Measurements from ENCODE around the gene PAIP2.

PAIP2 gene

DNA sequence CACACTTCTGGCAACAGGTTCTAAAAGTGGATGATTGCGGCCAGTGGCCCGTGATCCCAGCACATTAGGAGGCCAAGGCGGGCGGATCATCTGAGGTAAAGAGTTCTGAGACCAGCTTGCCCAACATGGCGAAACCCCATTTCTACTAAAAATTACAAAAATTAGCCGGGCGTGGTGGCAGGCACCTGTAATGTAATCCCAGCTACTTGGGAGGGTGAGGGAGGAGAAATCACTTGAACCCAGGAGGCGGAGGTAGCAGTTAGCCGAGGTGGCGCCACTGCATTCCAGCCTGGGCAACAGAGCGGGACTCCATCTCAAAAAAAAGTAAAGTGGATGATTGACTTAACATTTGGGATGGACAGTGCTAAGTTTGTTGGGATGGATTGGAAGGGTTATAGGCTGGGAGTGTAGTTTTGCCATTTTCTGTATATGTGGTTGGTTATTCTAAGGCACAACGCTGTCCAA is 44.8 kb upstream of the PAIP2 start:
- TF ChIP-seq, protein P1, sequence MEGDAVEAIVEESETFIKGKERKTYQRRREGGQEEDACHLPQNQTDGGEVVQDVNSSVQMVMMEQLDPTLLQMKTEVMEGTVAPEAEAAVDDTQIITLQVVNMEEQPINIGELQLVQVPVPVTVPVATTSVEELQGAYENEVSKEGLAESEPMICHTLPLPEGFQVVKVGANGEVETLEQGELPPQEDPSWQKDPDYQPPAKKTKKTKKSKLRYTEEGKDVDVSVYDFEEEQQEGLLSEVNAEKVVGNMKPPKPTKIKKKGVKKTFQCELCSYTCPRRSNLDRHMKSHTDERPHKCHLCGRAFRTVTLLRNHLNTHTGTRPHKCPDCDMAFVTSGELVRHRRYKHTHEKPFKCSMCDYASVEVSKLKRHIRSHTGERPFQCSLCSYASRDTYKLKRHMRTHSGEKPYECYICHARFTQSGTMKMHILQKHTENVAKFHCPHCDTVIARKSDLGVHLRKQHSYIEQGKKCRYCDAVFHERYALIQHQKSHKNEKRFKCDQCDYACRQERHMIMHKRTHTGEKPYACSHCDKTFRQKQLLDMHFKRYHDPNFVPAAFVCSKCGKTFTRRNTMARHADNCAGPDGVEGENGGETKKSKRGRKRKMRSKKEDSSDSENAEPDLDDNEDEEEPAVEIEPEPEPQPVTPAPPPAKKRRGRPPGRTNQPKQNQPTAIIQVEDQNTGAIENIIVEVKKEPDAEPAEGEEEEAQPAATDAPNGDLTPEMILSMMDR (conservative IDR thresholded peaks at IDR 0.05; ENCODE audit: low read length) = no peak
- H3K4me3 ChIP-seq (ENCODE audit: low read length) = no peak overlapping the region
- no peak for DNase-seq (ENCODE audit: low read depth)

DNA sequence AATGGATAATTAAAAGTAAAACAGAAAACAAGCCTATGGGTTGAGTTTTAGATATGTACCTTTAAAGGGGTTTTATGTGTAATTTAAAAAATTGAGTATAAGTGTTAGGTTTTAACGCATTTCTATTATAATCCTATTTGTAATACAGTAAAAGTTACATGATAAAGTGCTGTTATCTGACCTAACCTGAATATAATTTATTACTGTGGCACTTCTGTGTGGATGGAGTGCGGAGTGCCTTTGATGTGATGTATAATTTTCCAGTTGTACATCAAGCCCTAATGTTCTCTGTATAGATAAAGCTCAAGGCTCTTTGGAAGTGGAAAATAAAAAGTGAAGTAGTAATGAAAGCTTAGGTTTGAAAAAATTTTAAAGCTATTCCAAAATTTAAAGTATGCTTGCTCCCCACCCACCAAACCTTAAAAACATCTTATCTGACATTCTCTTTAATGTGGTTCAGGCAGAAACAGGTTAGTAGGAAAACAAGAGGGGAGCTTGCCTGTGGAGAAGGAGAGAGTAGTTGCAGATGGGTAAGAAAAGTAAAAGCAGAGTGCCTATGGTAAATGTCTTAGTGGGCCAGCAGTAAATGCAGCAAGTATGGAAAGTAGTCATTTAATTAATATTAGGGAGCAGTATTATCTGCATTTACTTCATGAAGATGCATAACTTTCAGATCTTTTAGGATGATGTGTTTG is 44.1 kb upstream of the PAIP2 start:
- TF ChIP-seq, protein P1 (conservative IDR thresholded peaks at IDR 0.05; ENCODE audit: low read length) = no peak
- DNase-seq (ENCODE audit: low read depth) = no peak
- H3K4me3 ChIP-seq (ENCODE audit: low read length) = no peak overlapping the region

DNA sequence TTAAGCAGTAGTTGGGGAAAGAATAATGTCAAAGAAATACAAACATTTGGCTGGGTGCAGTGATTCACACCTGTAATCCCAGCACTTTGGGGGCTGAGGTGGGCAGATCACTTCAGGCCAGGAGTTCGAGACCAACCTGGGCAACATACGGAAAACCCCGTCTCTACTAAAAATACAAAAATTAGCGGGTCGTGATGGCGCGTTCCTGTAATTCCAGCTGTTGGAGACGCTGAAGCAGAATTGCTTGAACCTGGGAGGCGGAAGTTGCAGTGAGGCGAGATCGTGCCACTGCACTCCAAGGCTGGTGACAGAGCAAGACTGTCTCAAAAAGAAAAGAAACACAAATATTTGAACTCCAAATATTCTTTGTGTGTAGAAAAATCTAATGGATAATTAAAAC is 43.4 kb upstream of the PAIP2 start:
- no peak for DNase-seq (ENCODE audit: low read depth)
- TF ChIP-seq, protein P1 (conservative IDR thresholded peaks at IDR 0.05; ENCODE audit: low read length) = no peak
- H3K4me3 ChIP-seq (ENCODE audit: low read length) = no peak overlapping the region

DNA sequence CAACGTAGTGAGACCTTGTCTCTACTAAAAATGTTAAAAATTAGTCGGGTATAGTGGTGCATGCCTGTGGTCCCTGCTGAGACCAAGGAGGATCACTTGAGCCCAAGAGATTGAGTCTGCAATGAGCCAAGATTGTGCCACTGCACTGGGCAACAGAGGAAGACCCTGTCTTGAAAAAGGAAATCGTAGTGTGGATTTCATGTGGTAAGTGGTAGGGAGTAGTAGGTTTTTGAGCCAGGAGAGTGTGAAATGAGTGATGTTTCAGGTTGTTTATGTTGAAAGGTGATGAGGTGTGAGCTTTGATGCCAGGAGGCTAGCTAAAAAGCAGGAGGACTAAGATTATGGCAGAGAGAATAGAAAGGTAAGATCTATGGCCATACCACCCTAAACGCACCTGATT is 42.2 kb upstream of the PAIP2 start:
- no peak overlapping the region for H3K4me3 ChIP-seq (ENCODE audit: low read length)
- DNase-seq (ENCODE audit: low read depth) = no peak
- TF ChIP-seq, protein P1 (conservative IDR thresholded peaks at IDR 0.05; ENCODE audit: low read length) = no peak

DNA sequence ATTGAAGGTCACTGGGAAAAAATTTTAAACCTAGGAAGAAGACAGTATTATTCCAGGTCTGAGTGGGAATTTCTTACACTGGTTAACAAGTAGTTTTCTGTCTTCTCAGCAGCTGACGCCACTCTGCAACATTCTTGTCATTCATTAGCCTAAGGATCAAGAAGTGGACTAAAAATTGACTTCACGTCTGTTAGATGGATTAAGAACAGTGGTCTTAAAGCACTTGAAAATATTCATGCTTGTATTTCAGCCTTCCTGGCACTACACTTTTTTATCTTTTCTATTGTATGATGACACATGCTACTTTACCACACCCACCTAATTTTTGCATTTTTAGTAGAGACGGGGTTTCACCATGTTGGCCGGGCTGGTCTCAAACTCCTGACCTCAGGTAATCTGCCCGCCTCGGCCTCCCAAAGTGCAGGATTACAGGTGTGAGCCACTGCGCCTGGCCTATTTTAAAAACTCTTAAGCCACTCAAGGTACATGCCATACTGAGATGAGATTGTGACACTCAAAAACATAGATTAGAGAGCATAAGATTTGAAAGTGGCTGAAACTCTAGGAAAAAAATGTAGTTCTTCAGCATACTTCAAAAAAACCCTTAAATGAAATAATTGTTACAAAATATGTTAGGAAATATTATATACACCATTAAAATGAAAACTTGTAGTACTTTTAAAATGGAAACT is 39.7 kb upstream of the PAIP2 start:
- no peak for DNase-seq (ENCODE audit: low read depth)
- TF ChIP-seq, protein P1 (conservative IDR thresholded peaks at IDR 0.05; ENCODE audit: low read length) = no peak
- H3K4me3 ChIP-seq (ENCODE audit: low read length) = no peak overlapping the region

DNA sequence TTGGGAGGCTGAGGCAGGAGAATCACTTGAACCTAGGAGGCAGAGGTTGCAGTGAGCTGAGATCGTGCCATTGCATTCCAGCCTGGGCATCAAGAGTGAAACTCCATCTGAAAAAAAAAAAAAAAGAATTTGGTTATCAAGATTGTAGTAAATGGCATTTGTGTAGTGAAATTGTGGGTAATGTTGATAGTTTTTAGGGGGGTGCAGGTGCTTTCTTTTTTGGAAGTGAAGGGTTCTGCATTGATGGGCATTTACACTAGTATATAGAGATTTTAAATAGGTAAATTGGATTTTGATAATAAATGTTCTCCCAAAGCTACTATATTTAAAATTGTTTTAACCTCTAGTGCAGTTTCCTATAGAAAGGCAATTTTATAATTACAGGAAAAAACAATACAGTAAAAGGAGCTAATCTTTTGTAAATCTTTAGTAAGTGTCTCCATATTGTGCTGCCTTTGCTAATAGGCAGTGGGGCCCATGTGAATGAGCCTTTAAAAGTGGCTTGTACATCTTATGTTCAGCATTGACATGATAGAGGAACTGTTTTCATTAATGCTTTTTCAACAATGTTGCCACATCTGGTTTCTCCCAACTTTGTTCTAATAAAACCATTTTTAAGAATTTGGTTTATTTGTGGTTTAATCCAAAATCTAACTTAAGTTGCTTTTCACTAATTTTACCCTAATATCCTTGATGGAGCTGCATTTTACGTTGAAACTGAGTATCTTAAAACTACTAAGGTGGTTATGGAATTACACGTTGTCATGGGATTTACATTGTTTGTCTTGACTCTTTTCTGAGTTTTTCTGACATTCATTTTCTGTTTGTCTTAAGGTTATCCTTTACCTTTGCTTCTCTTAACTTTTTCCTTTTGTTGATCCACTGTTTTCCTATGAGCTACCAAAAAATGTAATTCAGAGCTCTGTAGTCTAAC is 37.0 kb upstream of the PAIP2 start:
- no peak for DNase-seq (ENCODE audit: low read depth)
- H3K4me3 ChIP-seq (ENCODE audit: low read length) = no peak overlapping the region
- TF ChIP-seq, protein P1 (conservative IDR thresholded peaks at IDR 0.05; ENCODE audit: low read length) = no peak

Data from AG10803 (cell line).